Astrocyte of the spinal cord (primary cell): ENCODE results near the gene GRAMD4.

Experiments used
- DNase-seq: peaks from one replicate; pipeline ENCODE4 v3.0.0; 2011; ENCODE audit warnings: low read depth, low spot score
- H3K4me3 ChIP-seq: 2 replicates; pipeline ENCODE4 v1.5.1; 2011; ENCODE audit warnings: low read depth, mild to moderate bottlenecking, low read length, moderate library complexity
- in situ Hi-C: cut with HindIII; loops from 2 replicates; pipeline ENCODE4 v1.10.0; 2017; ENCODE audit warnings: low sequenced_read_pairs
- TF ChIP-seq, protein P1 (sequence below): IDR thresholded peaks from 2 replicates; pipeline ENCODE4 v1.5.1; 2012; ENCODE audit warnings: low read depth, mild to moderate bottlenecking, low read length, inconsistent platforms

Gene GRAMD4, protein sequence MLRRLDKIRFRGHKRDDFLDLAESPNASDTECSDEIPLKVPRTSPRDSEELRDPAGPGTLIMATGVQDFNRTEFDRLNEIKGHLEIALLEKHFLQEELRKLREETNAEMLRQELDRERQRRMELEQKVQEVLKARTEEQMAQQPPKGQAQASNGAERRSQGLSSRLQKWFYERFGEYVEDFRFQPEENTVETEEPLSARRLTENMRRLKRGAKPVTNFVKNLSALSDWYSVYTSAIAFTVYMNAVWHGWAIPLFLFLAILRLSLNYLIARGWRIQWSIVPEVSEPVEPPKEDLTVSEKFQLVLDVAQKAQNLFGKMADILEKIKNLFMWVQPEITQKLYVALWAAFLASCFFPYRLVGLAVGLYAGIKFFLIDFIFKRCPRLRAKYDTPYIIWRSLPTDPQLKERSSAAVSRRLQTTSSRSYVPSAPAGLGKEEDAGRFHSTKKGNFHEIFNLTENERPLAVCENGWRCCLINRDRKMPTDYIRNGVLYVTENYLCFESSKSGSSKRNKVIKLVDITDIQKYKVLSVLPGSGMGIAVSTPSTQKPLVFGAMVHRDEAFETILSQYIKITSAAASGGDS

DNA sequence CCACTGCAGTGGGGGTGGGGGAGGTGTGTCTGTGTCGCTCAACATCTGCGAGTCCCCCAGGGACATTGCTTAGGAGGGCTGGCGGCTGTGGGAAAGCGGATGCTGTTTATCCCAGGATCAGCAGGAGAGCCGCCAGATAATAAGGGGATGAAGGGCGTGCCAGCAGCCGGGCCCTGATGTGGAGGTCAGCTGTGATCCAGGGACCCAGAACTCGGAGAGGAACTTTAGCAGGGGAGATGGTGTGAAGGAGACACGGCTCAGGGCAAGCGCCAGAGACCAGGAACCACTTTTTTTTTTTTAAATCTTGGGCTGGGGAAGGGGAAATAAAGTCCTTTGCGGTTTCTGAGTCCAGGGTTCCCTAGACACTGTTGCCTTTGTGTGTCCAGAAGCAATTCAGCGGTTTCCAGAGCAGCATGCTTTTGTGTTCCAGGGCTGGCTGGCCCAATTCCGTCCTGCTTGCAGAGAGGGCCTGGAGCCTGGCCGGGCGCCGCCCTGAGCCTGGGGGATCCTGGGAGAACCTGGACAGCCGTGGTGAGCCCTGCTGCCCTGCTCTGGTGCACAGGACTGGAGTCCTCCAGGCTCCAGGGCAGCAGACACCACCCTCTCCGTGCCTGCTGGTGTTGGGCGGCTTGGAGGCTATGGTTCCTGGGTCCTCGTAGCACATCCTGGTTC lies at the start of gene GRAMD4:
Gene GRAMD4, plus strand, starts transcription at position 557 of the 672 bp plus-strand sequence. CDS start 6,414 bp downstream, outside the sequence.
- peak; percentile 66 for DNase-seq
- TF ChIP-seq, protein P1, sequence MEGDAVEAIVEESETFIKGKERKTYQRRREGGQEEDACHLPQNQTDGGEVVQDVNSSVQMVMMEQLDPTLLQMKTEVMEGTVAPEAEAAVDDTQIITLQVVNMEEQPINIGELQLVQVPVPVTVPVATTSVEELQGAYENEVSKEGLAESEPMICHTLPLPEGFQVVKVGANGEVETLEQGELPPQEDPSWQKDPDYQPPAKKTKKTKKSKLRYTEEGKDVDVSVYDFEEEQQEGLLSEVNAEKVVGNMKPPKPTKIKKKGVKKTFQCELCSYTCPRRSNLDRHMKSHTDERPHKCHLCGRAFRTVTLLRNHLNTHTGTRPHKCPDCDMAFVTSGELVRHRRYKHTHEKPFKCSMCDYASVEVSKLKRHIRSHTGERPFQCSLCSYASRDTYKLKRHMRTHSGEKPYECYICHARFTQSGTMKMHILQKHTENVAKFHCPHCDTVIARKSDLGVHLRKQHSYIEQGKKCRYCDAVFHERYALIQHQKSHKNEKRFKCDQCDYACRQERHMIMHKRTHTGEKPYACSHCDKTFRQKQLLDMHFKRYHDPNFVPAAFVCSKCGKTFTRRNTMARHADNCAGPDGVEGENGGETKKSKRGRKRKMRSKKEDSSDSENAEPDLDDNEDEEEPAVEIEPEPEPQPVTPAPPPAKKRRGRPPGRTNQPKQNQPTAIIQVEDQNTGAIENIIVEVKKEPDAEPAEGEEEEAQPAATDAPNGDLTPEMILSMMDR = no peak
- no peak within 1 kb of the TSS for H3K4me3 ChIP-seq
- in situ Hi-C loops = no loop called here

DNA sequence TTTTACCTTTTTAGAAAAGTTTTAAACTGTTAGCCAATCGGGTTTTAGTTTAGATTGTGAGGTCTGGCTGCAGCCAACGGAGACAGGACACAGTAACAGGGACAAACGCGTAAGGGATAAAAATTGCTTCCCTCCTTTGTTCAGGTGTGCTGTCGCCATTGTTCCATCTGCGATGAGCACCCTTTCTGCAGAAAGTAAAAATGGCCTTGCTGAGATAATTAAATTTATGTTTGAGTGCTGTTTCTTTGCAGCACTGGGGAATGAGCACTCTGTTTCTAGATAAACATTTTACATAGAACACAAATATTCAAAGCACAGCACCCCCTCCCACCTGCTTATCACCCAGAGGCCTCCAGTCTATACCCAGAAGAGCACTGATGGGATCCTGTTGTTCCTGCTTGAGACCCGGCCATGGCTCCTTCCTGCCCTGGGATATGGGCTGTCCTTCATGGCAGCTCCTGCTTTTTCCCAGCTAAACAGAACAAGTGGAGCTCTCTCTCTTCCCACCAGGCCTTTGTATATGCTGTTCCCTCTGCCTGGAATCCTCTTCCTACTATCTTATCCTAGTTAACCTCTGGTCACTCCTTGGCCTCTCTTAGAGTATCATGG lies 48.4 kb upstream of the GRAMD4 start:
- TF ChIP-seq, protein P1 = no peak
- DNase-seq = no peak
- H3K4me3 ChIP-seq = no peak overlapping the region
- in situ Hi-C loops = no loop called here

DNA sequence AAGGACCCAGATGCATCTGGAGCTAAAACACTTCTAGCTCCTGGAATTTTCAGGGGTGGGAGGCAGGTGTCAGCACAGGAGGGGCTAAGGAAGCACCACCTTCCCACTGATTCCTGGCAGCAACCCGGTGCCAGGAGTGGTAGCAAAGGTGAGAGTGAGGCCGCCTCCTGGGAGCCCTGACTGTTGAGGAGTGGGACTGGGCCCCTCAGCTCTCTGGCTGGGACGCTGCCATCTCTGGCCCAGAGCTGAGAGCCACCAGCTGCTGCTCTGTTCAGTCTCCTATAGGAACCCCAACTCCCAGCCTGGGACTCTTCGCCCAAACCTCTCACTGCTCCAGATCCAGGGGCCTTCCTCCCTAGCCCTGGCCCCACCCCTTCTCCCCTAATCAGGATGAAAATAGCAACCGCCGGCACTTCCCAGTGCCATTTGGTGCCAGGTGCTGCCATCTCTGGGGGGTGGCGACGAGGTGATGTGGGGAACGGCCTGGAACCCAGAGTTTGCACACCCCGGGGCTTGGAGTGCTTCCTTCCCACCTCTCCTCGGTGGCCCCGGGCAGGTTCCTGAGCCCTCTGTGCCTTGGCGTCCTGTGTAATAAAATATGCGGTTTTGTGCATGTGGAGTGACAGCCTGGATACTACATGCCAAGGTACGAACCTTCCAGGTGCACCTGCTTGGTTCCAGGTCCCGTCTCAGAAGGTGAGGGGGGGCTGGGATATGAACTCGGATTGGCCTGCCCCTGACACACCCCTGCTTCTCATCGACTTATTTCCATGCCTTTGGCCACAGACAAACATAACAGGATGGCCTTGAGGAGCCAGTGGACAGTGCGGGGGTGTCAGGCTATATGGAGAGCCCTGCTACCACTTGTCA lies 47.0 kb upstream of the GRAMD4 start:
- TF ChIP-seq, protein P1 = no peak
- in situ Hi-C loops = no loop called here
- no peak for DNase-seq
- H3K4me3 ChIP-seq = no peak overlapping the region

DNA sequence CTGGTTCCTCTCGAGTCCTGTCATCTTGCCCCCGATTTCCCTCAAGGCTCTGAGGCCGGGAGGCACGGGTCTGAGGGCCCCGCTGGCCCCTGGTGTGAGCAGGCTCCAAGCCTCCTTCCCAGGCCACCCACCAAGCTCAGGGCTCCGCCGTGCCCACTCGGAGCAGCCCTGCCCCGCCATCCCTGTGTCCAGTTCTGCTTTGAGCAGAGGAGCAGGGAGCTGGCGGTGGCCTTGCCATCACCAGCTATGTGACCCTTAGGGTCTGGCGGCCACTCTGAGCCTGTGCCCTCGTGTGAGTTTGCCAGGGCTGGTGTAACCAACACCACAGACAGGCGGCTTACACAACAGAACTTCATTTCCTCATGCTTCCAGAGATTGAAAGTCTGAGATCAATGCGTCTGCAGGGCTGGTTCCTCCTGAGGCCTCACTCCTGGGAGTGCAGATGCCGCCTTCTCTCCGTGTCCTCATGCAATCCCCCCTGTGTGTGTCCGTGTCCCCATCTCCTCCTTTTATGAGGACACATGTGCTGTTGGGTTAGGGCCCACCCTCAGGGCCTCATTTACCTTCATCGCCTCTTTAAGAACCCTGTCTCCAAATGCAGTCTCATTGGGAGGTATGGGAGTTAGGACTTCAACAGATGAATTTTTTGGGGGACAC lies 46.3 kb upstream of the GRAMD4 start:
- no peak overlapping the region for H3K4me3 ChIP-seq
- DNase-seq = no peak
- TF ChIP-seq, protein P1 = no peak
- in situ Hi-C loops = no loop called here

DNA sequence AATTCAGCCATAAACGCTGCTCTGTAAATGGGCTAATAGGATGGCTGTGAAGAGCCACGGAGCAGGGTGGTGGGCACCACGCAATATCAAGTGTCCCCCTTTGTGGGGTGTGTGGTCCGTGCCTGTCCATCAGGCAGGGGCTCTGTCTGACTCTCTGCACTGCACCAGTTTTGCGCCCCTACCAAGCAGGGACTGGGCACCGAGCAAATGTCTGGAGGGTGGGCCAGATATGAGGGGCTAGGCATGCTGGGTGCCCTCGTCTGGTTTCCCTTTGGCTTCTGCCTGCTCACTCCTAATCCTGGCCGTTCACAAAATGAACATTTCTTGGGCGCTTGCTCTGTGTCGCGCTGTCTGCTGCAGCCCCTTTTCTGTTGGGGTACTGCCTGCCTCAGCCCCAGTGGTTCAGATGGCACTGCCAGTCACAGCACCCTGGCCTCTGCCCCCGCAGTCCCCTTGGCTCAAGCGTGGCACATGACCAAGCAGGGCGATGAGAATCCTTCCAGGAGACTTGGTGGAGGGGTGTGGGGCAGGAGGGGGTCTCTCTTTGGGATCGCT lies 45.7 kb upstream of the GRAMD4 start:
- in situ Hi-C loops = no loop called here
- H3K4me3 ChIP-seq = no peak overlapping the region
- no peak for DNase-seq
- TF ChIP-seq, protein P1 = no peak
